Measurements from ENCODE around the gene VIL1.

- no peak for TF ChIP-seq JUN (IDR thresholded peaks at IDR 0.05; ENCODE audit: low read depth, low read length)
- no peak for TF ChIP-seq MAFK (IDR thresholded peaks at IDR 0.05; ENCODE audit: low read depth, low read length)
- TF ChIP-seq CTCF (IDR thresholded peaks at IDR 0.05; ENCODE audit: control extremely low read depth in 1 of 3, insufficient read depth in 1 of 3, low read depth in 1 of 3, low read length in 3 of 3) = no peak
- TF ChIP-seq TCF12 (IDR thresholded peaks at IDR 0.05; ENCODE audit: low read depth, low read length) = no peak
These were observed 36.1 kb upstream of the VIL1 start for GRCh38 chr2:218382785-218383184.
